GM18858 (cell line): ENCODE results near the gene USP40.

Experiments
- ATAC-seq: cut with Tn5 transposase; IDR thresholded peaks from one replicate; pipeline ENCODE4 v1.9.1; 2021; ENCODE audit not compliant: unreplicated experiment

USP40 gene

GRCh38 chr2:233433029-233433428 lies 133.6 kb downstream of the USP40 start:
- no peak for ATAC-seq

GRCh38 chr2:233430651-233431050 lies 135.9 kb downstream of the USP40 start:
- ATAC-seq = no peak

GRCh38 chr2:233430081-233430480 lies 136.5 kb downstream of the USP40 start:
- no peak for ATAC-seq

- ATAC-seq = no peak
These were observed 137.2 kb downstream of the USP40 start for GRCh38 chr2:233429175-233429897.

GRCh38 chr2:233428438-233428837 lies 138.1 kb downstream of the USP40 start:
- ATAC-seq = no peak

GRCh38 chr2:233428008-233428407 lies 138.6 kb downstream of the USP40 start:
- no peak for ATAC-seq

- no peak for ATAC-seq
These were observed 139.8 kb downstream of the USP40 start for GRCh38 chr2:233426619-233427342.
